Lower leg skin (tissue), 4 donors: ENCODE results near the gene KCTD13. TPM values are rescaled to one million over a fixed set of nuclear protein-coding genes. Genes with fewer than 3 reads are reported as not detected.

Source experiments
- DNase-seq, 2 donors: peaks; one replicate each; pipeline ENCODE4 v3.0.0-alpha.2; 2019; ENCODE audit warnings: low spot score in 2 of 2
- H3K4me3 ChIP-seq: fragments of 200-600 bp; sonication (generic); 2 replicates; pipeline ENCODE4 v1.5.1; 2017; ENCODE audit warnings: mild to moderate bottlenecking, low read depth; ENCODE audit not compliant: poor library complexity, severe bottlenecking
- POLR2A ChIP-seq, 2 donors: fragments of 450-650 bp; IDR thresholded peaks; one replicate each; pipeline ENCODE4 v1.6.1; 2016 to 2017; ENCODE audit warnings: antibody characterized with exemption in 2 of 2, mild to moderate bottlenecking in 1 of 2, moderate library complexity in 1 of 2
- WGBS, 2 donors: methylation state at CpG; one replicate each; pipeline ENCODE4 v1.1.5; 2018; 5-methylcytosine and 5-hydroxymethylcytosine counted together
- intact Hi-C: fragments of 100-400 bp; cut with DNase I; formaldehyde crosslinking; loops from one replicate; pipeline ENCODE4 v1.15.0; 2023; ENCODE audit warnings: low total_unique reads
- total RNA-seq, 4 donors: library from RNA; depleted of rRNA; stranded (reverse); fragments of >200 nt; gene quantifications; one replicate each; pipeline ENCODE4 v1.1.0, GENCODE V29; 2016
- TF ChIP-seq, protein P1 (sequence below), 3 donors: fragments of 450-650 bp; IDR thresholded peaks; one replicate each; pipeline ENCODE4 v1.5.1; 2016; ENCODE audit warnings: antibody characterized with exemption in 3 of 3, mild to moderate bottlenecking in 3 of 3, moderate library complexity in 2 of 3

Gene KCTD13
- total RNA-seq, 4 donors from 2014 or later: 19.7 to 34.4 (median 26.0) TPM

DNA sequence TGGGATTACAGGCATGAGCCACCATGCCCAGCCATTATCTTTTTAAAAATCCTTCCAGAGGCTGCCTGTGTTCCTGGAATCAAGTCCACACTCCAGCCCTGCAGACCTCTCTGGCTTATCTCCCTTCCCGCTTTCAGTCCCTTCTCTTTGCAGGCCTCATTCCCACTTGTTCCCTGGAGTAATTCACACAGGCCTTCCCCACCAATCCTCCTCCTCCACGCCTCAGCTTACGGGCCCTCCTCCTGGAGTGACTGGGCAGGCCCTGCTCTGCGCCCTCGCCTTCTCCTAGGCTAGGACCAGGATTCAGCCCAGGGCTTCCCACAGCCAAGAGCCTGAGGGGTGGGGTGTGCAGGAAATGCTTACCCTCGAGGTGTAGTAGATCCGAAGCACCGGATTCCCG, 65.8 kb downstream of the KCTD13 start:
- intact Hi-C loops: no loop called here
- 91 to 92% methylated on average over 9 of the region's 9 CpGs for WGBS, 2 donors
- TF ChIP-seq POLR2A (IDR thresholded peaks at IDR 0.05): no peak
- TF ChIP-seq, protein P1, sequence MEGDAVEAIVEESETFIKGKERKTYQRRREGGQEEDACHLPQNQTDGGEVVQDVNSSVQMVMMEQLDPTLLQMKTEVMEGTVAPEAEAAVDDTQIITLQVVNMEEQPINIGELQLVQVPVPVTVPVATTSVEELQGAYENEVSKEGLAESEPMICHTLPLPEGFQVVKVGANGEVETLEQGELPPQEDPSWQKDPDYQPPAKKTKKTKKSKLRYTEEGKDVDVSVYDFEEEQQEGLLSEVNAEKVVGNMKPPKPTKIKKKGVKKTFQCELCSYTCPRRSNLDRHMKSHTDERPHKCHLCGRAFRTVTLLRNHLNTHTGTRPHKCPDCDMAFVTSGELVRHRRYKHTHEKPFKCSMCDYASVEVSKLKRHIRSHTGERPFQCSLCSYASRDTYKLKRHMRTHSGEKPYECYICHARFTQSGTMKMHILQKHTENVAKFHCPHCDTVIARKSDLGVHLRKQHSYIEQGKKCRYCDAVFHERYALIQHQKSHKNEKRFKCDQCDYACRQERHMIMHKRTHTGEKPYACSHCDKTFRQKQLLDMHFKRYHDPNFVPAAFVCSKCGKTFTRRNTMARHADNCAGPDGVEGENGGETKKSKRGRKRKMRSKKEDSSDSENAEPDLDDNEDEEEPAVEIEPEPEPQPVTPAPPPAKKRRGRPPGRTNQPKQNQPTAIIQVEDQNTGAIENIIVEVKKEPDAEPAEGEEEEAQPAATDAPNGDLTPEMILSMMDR (IDR thresholded peaks at IDR 0.05): no peak
- no peak for DNase-seq
- no peak overlapping the region for H3K4me3 ChIP-seq

DNA sequence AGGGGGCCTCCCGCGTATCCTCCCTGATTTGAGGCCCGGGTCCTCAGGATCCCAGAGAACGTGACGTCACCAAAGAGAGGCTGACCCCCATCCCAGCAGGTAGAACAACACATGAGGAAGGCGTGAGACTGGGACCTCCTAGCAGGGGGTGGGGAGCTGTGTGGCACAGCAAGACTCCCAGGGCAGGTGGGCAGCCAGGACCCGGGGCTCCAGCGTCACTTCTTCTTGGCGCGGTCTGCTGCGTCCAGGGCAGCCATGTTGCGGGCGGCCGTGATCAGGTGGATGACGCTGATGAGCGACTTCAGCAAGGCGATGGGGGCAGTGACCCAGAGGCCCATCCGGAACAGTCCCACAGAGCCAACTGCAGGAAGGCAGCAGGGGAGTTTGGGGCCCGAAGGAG, 67.1 kb downstream of the KCTD13 start:
- no peak for DNase-seq
- intact Hi-C loops: no loop called here
- TF ChIP-seq POLR2A (IDR thresholded peaks at IDR 0.05): no peak
- TF ChIP-seq, protein P1 (IDR thresholded peaks at IDR 0.05): no peak
- 93 to 95% methylated on average over 19 of the region's 19 CpGs for WGBS, 2 donors
- H3K4me3 ChIP-seq: no peak overlapping the region

DNA sequence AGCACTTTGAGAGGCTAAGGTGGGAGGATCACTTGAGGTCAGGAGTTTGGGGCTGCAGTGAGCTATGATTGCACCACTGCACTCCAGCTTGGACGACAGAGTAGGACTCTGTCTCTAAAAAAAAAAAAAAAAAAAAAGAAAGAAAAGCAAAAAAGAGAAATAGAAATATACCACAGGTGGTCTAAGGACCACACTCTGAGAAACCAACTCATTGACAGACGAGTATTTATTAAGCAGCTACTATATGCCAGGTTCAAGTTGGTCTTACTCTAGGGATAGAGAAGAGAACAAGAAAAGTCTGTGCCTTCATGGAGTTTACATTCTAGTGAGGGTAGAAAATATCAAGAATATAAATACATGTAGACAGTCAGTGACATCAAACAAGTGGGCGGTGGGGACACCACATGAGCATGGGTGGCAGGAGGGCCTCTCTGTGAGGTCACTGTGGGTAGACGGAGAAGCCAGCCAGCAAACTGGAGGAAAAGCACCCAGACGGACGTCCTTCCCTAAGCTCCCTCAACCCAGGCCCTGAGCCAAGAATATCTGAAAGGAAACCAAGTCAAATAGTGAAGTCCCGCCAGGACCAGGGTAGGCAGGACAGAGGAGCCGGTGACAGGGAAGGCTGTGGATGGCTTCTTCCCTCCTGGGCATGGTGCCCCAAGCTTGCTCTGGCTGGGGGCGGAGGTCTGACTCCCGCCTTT, 67.7 kb downstream of the KCTD13 start:
- no peak overlapping the region for H3K4me3 ChIP-seq
- DNase-seq: no peak
- intact Hi-C loops: no loop called here
- 75 to 83% methylated on average over 10 of the region's 10 CpGs for WGBS, 2 donors
- no peak for TF ChIP-seq POLR2A (IDR thresholded peaks at IDR 0.05)
- TF ChIP-seq, protein P1 (IDR thresholded peaks at IDR 0.05): no peak

DNA sequence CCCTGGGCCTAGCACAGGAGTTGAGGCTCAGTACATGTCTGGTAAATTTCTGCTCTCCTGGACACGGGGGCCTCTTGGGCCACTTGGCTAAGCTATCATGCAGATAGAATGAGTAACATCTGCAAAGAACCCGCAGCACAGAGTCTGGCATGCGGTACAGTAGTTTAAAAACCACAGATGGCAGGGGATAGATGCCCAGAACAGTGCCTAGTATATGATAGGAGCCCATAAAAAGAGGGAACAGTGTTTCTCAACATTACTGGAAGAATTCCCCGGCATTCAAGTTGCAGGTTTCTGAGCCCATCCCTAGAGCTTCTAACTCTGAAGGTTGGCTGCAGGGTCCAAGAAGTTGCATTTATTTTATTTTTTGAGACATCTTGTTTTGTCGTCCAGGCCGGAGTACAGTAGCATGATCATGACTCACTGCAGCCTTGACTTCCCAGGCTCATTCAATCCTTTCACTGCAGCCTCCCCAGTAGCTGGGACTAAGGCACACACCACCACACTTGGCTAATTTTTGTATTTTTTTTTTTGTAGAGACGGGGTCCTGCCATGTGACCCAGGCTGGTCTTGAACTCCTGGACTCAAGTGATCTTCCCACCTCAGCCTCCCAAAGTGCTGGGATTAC, 68.8 kb downstream of the KCTD13 start:
- TF ChIP-seq, protein P1 (IDR thresholded peaks at IDR 0.05): no peak
- no peak for TF ChIP-seq POLR2A (IDR thresholded peaks at IDR 0.05)
- no peak for DNase-seq
- no peak overlapping the region for H3K4me3 ChIP-seq
- WGBS, 2 donors: 64% methylated on average over 7 of the region's 7 CpGs
- intact Hi-C loops: no loop called here

Other genes starting within 250 kb of the KCTD13 start
- gene QPRT, start 247.0 kb downstream of the KCTD13 start, total RNA-seq: 1 to 10 TPM; 1.9 to 3.6 (median 2.7) TPM
- gene C16orf54, start 180.2 kb downstream of the KCTD13 start, total RNA-seq: 1 to 10 TPM in 1 of 4 donors, under 1 TPM in 1, not detected in 2; 0.27 to 1.1 TPM
- gene ZG16, start 148.0 kb downstream of the KCTD13 start, total RNA-seq: not detected
- gene KIF22, start 135.5 kb downstream of the KCTD13 start, total RNA-seq: 10 to 100 TPM; 36.8 to 81.2 (median 44.9) TPM
- 100 to 1,000 TPM in 1 of 4 donors, 10 to 100 TPM in 3; 62.1 to 101 (median 84.8) TPM for gene MAZ, start 119.7 kb downstream of the KCTD13 start, total RNA-seq
- gene PRRT2, start 114.0 kb downstream of the KCTD13 start, total RNA-seq: 1 to 10 TPM in 3 of 4 donors, not detected in 1; 1.1 to 3.6 (median 1.4) TPM
- gene PAGR1, start 110.1 kb downstream of the KCTD13 start, total RNA-seq: 10 to 100 TPM; 28.0 to 33.5 (median 32.1) TPM
- 10 to 100 TPM; 58.2 to 94.1 (median 70.4) TPM for gene MVP, start 105.8 kb downstream of the KCTD13 start, total RNA-seq
- 100 to 1,000 TPM in 3 of 4 donors, 10 to 100 TPM in 1; 83.4 to 122 (median 108) TPM for gene CDIPT, start 63.0 kb downstream of the KCTD13 start, total RNA-seq
- gene SEZ6L2, start 26.7 kb downstream of the KCTD13 start, total RNA-seq: 100 to 1,000 TPM in 1 of 4 donors, 1 to 10 TPM in 3; 1.4 to 100 (median 3.1) TPM
- not detected for gene ASPHD1, start 25.7 kb downstream of the KCTD13 start, total RNA-seq
- 100 to 1,000 TPM; 118 to 143 (median 130) TPM for gene TMEM219, start 35.9 kb upstream of the KCTD13 start, total RNA-seq
- gene TAOK2, start 47.6 kb upstream of the KCTD13 start, total RNA-seq: 10 to 100 TPM; 35.5 to 47.9 (median 38.1) TPM
- 10 to 100 TPM; 13.7 to 28.9 (median 21.5) TPM for gene HIRIP3, start 69.4 kb upstream of the KCTD13 start, total RNA-seq
- gene INO80E, start 70.0 kb upstream of the KCTD13 start, total RNA-seq: 100 to 1,000 TPM in 1 of 4 donors, 10 to 100 TPM in 3; 40.9 to 157 (median 61.8) TPM
- gene DOC2A, start 84.8 kb upstream of the KCTD13 start, total RNA-seq: 1 to 10 TPM in 1 of 4 donors, under 1 TPM in 2, not detected in 1; 0.21 to 2.6 (median 0.69) TPM
- not detected for gene C16orf92, start 97.0 kb upstream of the KCTD13 start, total RNA-seq
- gene TLCD3B, start 105.0 kb upstream of the KCTD13 start, total RNA-seq: not detected
- 100 to 1,000 TPM; 836 to 988 (median 910) TPM for gene ALDOA, start 139.5 kb upstream of the KCTD13 start, total RNA-seq
- gene PPP4C, start 149.8 kb upstream of the KCTD13 start, total RNA-seq: 10 to 100 TPM; 53.3 to 75.4 (median 67.4) TPM
- 1 to 10 TPM; 2.6 to 7.2 (median 3.8) TPM for gene TBX6, start 165.7 kb upstream of the KCTD13 start, total RNA-seq
- 100 to 1,000 TPM; 185 to 351 (median 229) TPM for gene YPEL3, start 170.0 kb upstream of the KCTD13 start, total RNA-seq
- gene GDPD3, start 187.3 kb upstream of the KCTD13 start, total RNA-seq: 10 to 100 TPM in 3 of 4 donors, 1 to 10 TPM in 1; 7.4 to 15.2 (median 11.6) TPM
- 10 to 100 TPM; 39.6 to 62.3 (median 49.6) TPM for gene MAPK3, start 197.0 kb upstream of the KCTD13 start, total RNA-seq